Stimulated activated CD4-positive, alpha-beta T cell treated with anti-CD3 and anti-CD28 coated beads, Interleukin-4, amount 100 ng/mL, for 24 hours (primary cell): Measurements from ENCODE around the gene CARMIL1.

Experiments
- DNase-seq: peaks from one replicate; pipeline ENCODE4 v3.0.0-alpha.2; 2020

CARMIL1 gene

GRCh38 chr6:25630508-25631278 is 351.5 kb downstream of the CARMIL1 start:
- no peak for DNase-seq

- DNase-seq: no peak
These were observed 356.7 kb downstream of the CARMIL1 start for GRCh38 chr6:25635886-25636317.

GRCh38 chr6:25637211-25637610 is 358.0 kb downstream of the CARMIL1 start:
- DNase-seq: no peak

- no peak for DNase-seq
These were observed 358.8 kb downstream of the CARMIL1 start for GRCh38 chr6:25637960-25638434.

- DNase-seq: no peak
These were observed 360.5 kb downstream of the CARMIL1 start for GRCh38 chr6:25639653-25640052.

- DNase-seq: no peak
These were observed 361.3 kb downstream of the CARMIL1 start for GRCh38 chr6:25640446-25640845.

- DNase-seq: no peak
These were observed 361.7 kb downstream of the CARMIL1 start for GRCh38 chr6:25640891-25641290.

- no peak for DNase-seq
These were observed 362.2 kb downstream of the CARMIL1 start for GRCh38 chr6:25641377-25641776.

- no peak for DNase-seq
These were observed 362.9 kb downstream of the CARMIL1 start for GRCh38 chr6:25641940-25642666.

- DNase-seq: no peak
These were observed 363.6 kb downstream of the CARMIL1 start for GRCh38 chr6:25642667-25643328.

GRCh38 chr6:25645916-25646315 is 366.7 kb downstream of the CARMIL1 start:
- no peak for DNase-seq

GRCh38 chr6:25649611-25650010 is 370.4 kb downstream of the CARMIL1 start:
- DNase-seq: no peak

GRCh38 chr6:25652007-25652515 is 372.9 kb downstream of the CARMIL1 start, which contains the start of gene SCGN:
Gene SCGN, plus strand, starts transcription at chr6:25652215. Its CDS starts 189 bp downstream, at chr6:25652404.
- peak; percentile 32 for DNase-seq

GRCh38 chr6:25655723-25656122 is 376.5 kb downstream of the CARMIL1 start:
- no peak for DNase-seq

- DNase-seq: no peak
These were observed 380.6 kb downstream of the CARMIL1 start for GRCh38 chr6:25659633-25660368.

- DNase-seq: peak; percentile 22
These were observed 381.3 kb downstream of the CARMIL1 start for GRCh38 chr6:25660512-25660911.

GRCh38 chr6:25661129-25661779 is 382.1 kb downstream of the CARMIL1 start:
- no peak for DNase-seq

GRCh38 chr6:25665455-25665854 is 386.3 kb downstream of the CARMIL1 start:
- DNase-seq: no peak

GRCh38 chr6:25669413-25669812 is 390.2 kb downstream of the CARMIL1 start:
- DNase-seq: no peak
